ENCODE results near the gene DDX46.
"Not testable (repeated sequence)": the region's sequence is repeated elsewhere in the genome, so short reads cannot be mapped to it uniquely, and the experiment has no call there.

Gene DDX46

GRCh38 chr5:134787692-134788091 is 29.1 kb downstream of the DDX46 start:
- no peak for DNase-seq

- no peak for DNase-seq
Measured at GRCh38 chr5:134791580-134791979, 33.0 kb downstream of the DDX46 start.

- DNase-seq, result no peak
Measured at GRCh38 chr5:134792286-134792685, 33.7 kb downstream of the DDX46 start.

- DNase-seq, result no peak
Measured at GRCh38 chr5:134793111-134793510, 34.5 kb downstream of the DDX46 start.

- DNase-seq, result no peak
Measured at GRCh38 chr5:134794082-134794481, 35.5 kb downstream of the DDX46 start.

- no peak for DNase-seq
Measured at GRCh38 chr5:134794819-134795218, 36.2 kb downstream of the DDX46 start.

- no peak for DNase-seq
Measured at GRCh38 chr5:134798468-134798867, 39.9 kb downstream of the DDX46 start.

- no peak for DNase-seq
Measured at GRCh38 chr5:134803821-134804220, 45.2 kb downstream of the DDX46 start.

GRCh38 chr5:134813407-134813806 is 54.8 kb downstream of the DDX46 start:
- DNase-seq, result no peak

- DNase-seq, result no peak
Measured at GRCh38 chr5:134813827-134814226, 55.2 kb downstream of the DDX46 start.

- DNase-seq, result no peak
Measured at GRCh38 chr5:134817006-134817405, 58.4 kb downstream of the DDX46 start.

GRCh38 chr5:134818776-134819175 is 60.2 kb downstream of the DDX46 start:
- no peak for DNase-seq

- no peak for DNase-seq
Measured at GRCh38 chr5:134819407-134819963, 60.9 kb downstream of the DDX46 start.

- DNase-seq, result no peak
Measured at GRCh38 chr5:134821841-134822240, 63.3 kb downstream of the DDX46 start.

- DNase-seq, result no peak
Measured at GRCh38 chr5:134824681-134825080, 66.1 kb downstream of the DDX46 start.

GRCh38 chr5:134825212-134825611 is 66.6 kb downstream of the DDX46 start:
- DNase-seq, result no peak

GRCh38 chr5:134833340-134834032 is 74.9 kb downstream of the DDX46 start:
- no peak for DNase-seq

GRCh38 chr5:134835623-134836022 is 77.0 kb downstream of the DDX46 start:
- no peak for DNase-seq

- DNase-seq, result no peak
Measured at GRCh38 chr5:134837530-134838181, 79.1 kb downstream of the DDX46 start.

GRCh38 chr5:134838361-134838760 is 79.8 kb downstream of the DDX46 start:
- DNase-seq, result not testable (repeated sequence)

GRCh38 chr5:134840811-134841210 is 82.2 kb downstream of the DDX46 start:
- DNase-seq, result no peak

GRCh38 chr5:134844252-134844651 is 85.7 kb downstream of the DDX46 start:
- DNase-seq, result no peak

GRCh38 chr5:134845335-134845851 is 86.8 kb downstream of the DDX46 start:
- DNase-seq, result no peak

Data from central memory CD4-positive, alpha-beta T cell (primary cell).